ENCODE data around the gene MIPOL1. TPM values are rescaled to one million over a fixed set of nuclear protein-coding genes. Genes with fewer than 3 reads are reported as not detected.

Gene MIPOL1
- total RNA-seq, 2 experiments from 2014 or later = 0.15 TPM; not detected in 1

GRCh38 chr14:37599507-37600368, 402.0 kb downstream of the MIPOL1 start:
- Mint-ChIP-seq H3K27me3 (ENCODE audit: low read depth) (peaks cover 70% of the 10 kb centered on the region), H3K4me3 (no peak overlapping the region), H3K27ac (no peak overlapping the region), H3K4me1 (ENCODE audit: low read depth) (peaks cover 31% of the 10 kb centered on the region), H3K36me3 (ENCODE audit: low read depth) (peaks cover 5% of the 10 kb centered on the region), H3K9me3 (peaks cover 2% of the 10 kb centered on the region)
- no peak for DNase-seq
- CTCF ChIA-PET = no interaction called here
- intact Hi-C loops (cut with micrococcal nuclease) = loop anchor here (5.0 to 10.0 kb wide), 7 partner anchors 937 to 1668 kb away; partner anchors contain the start of gene PAX9

GRCh38 chr14:37600880-37601741, 403.4 kb downstream of the MIPOL1 start:
- Mint-ChIP-seq H3K4me1 (ENCODE audit: low read depth) (peaks cover 24% of the 10 kb centered on the region), H3K27me3 (ENCODE audit: low read depth) (peaks cover 72% of the 10 kb centered on the region), H3K27ac (no peak overlapping the region), H3K4me3 (no peak overlapping the region), H3K9me3 (peaks cover 2% of the 10 kb centered on the region), H3K36me3 (ENCODE audit: low read depth) (peaks cover 5% of the 10 kb centered on the region)
- CTCF ChIA-PET = interaction anchor here (1.1 kb wide), 1 partner anchor 14 kb away, joined by 4 read pairs; no protein-coding TSS in a partner anchor
- DNase-seq = no peak
- intact Hi-C loops (cut with micrococcal nuclease) = no loop called here

- Mint-ChIP-seq H3K4me3 (no peak overlapping the region), H3K27ac (no peak overlapping the region), H3K27me3 (ENCODE audit: low read depth) (peaks cover 68% of the 10 kb centered on the region), H3K9me3 (no peaks in the 10 kb centered on the region), H3K4me1 (ENCODE audit: low read depth) (peaks cover 19% of the 10 kb centered on the region), H3K36me3 (ENCODE audit: low read depth) (peaks cover 5% of the 10 kb centered on the region)
- intact Hi-C loops (cut with micrococcal nuclease) = no loop called here
- no peak for DNase-seq
- CTCF ChIA-PET = interaction anchor here (1.1 kb wide), 1 partner anchor 15 kb away, joined by 4 read pairs; no protein-coding TSS in a partner anchor
Measured at GRCh38 chr14:37601865-37602264, 404.1 kb downstream of the MIPOL1 start.

Other genes starting within 250 kb of the MIPOL1 start
- not detected for gene SLC25A21, start 25.3 kb upstream of the MIPOL1 start, total RNA-seq

Data from activated naive CD4-positive, alpha-beta T cell treated with anti-CD3 and anti-CD28 coated beads for 36 hours (primary cell).